GM21390 (cell line): ENCODE results near the gene PLEKHA7.
"Not testable (repeated sequence)": the region's sequence is repeated elsewhere in the genome, so short reads cannot be mapped to it uniquely, and the experiment has no call there.

Source experiments
- ATAC-seq: cut with Tn5 transposase; IDR thresholded peaks from one replicate; pipeline ENCODE4 v1.9.1; 2021; ENCODE audit not compliant: unreplicated experiment

Gene PLEKHA7

GRCh38 chr11:17008099-17008498 lies 6.1 kb downstream of the PLEKHA7 start:
- ATAC-seq, result no peak

- no peak for ATAC-seq
Observed at GRCh38 chr11:17005646-17006045, 8.6 kb downstream of the PLEKHA7 start.

GRCh38 chr11:17004486-17005148 lies 9.6 kb downstream of the PLEKHA7 start:
- no peak for ATAC-seq

GRCh38 chr11:17003426-17003825 lies 10.8 kb downstream of the PLEKHA7 start:
- no peak for ATAC-seq

- no peak for ATAC-seq
Observed at GRCh38 chr11:17002543-17002942, 11.7 kb downstream of the PLEKHA7 start.

- no peak for ATAC-seq
Observed at GRCh38 chr11:17001806-17002205, 12.4 kb downstream of the PLEKHA7 start.

GRCh38 chr11:17000987-17001386 lies 13.2 kb downstream of the PLEKHA7 start:
- ATAC-seq, result no peak

- not testable (repeated sequence) for ATAC-seq
Observed at GRCh38 chr11:17000253-17000652, 14.0 kb downstream of the PLEKHA7 start.

- ATAC-seq, result no peak
Observed at GRCh38 chr11:16999116-16999515, 15.1 kb downstream of the PLEKHA7 start.

GRCh38 chr11:16997624-16998023 lies 16.6 kb downstream of the PLEKHA7 start:
- no peak for ATAC-seq

- no peak for ATAC-seq
Observed at GRCh38 chr11:16993495-16993894, 20.7 kb downstream of the PLEKHA7 start.

- ATAC-seq, result no peak
Observed at GRCh38 chr11:16992846-16993245, 21.4 kb downstream of the PLEKHA7 start.

GRCh38 chr11:16989554-16989953 lies 24.7 kb downstream of the PLEKHA7 start:
- no peak for ATAC-seq

GRCh38 chr11:16987205-16987568 lies 27.0 kb downstream of the PLEKHA7 start:
- ATAC-seq, result no peak

GRCh38 chr11:16986434-16987204 lies 27.6 kb downstream of the PLEKHA7 start:
- peak; percentile 98 for ATAC-seq

GRCh38 chr11:16985297-16985696 lies 28.9 kb downstream of the PLEKHA7 start:
- ATAC-seq, result no peak

GRCh38 chr11:16984229-16984628 lies 30.0 kb downstream of the PLEKHA7 start:
- ATAC-seq, result no peak

GRCh38 chr11:16982809-16983208 lies 31.4 kb downstream of the PLEKHA7 start:
- no peak for ATAC-seq

GRCh38 chr11:16982256-16982671 lies 31.9 kb downstream of the PLEKHA7 start:
- no peak for ATAC-seq

GRCh38 chr11:16981651-16982194 lies 32.5 kb downstream of the PLEKHA7 start:
- no peak for ATAC-seq

GRCh38 chr11:16979703-16980622 lies 34.3 kb downstream of the PLEKHA7 start:
- no peak for ATAC-seq
